ENCODE data around the gene BCL6.

Gene BCL6

GRCh38 chr3:187739094-187739560, 6.1 kb downstream of the BCL6 start:
- DNase-seq (ENCODE audit: low read depth, low spot score): no peak

GRCh38 chr3:187738331-187739093, 6.8 kb downstream of the BCL6 start:
- no peak for DNase-seq (ENCODE audit: low read depth, low spot score)

- DNase-seq (ENCODE audit: low read depth, low spot score): no peak
Measured at GRCh38 chr3:187738071-187738330, 7.3 kb downstream of the BCL6 start.

GRCh38 chr3:187737368-187738070, 7.7 kb downstream of the BCL6 start:
- no peak for DNase-seq (ENCODE audit: low read depth, low spot score)

- no peak for DNase-seq (ENCODE audit: low read depth, low spot score)
Measured at GRCh38 chr3:187737006-187737367, 8.3 kb downstream of the BCL6 start.

GRCh38 chr3:187736418-187736871, 8.8 kb downstream of the BCL6 start:
- no peak for DNase-seq (ENCODE audit: low read depth, low spot score)

GRCh38 chr3:187735837-187736236, 9.4 kb downstream of the BCL6 start:
- no peak for DNase-seq (ENCODE audit: low read depth, low spot score)

- no peak for DNase-seq (ENCODE audit: low read depth, low spot score)
Measured at GRCh38 chr3:187735383-187735782, 9.9 kb downstream of the BCL6 start.

GRCh38 chr3:187734841-187735240, 10.4 kb downstream of the BCL6 start:
- no peak for DNase-seq (ENCODE audit: low read depth, low spot score)

GRCh38 chr3:187733371-187733770, 11.9 kb downstream of the BCL6 start:
- DNase-seq (ENCODE audit: low read depth, low spot score): no peak

- no peak for DNase-seq (ENCODE audit: low read depth, low spot score)
Measured at GRCh38 chr3:187729598-187729997, 15.7 kb downstream of the BCL6 start.

- no peak for DNase-seq (ENCODE audit: low read depth, low spot score)
Measured at GRCh38 chr3:187728940-187729583, 16.2 kb downstream of the BCL6 start.

GRCh38 chr3:187728248-187728647, 17.0 kb downstream of the BCL6 start:
- DNase-seq (ENCODE audit: low read depth, low spot score): no peak

GRCh38 chr3:187726564-187726963, 18.7 kb downstream of the BCL6 start:
- DNase-seq (ENCODE audit: low read depth, low spot score): no peak

- DNase-seq (ENCODE audit: low read depth, low spot score): no peak
Measured at GRCh38 chr3:187725653-187726370, 19.5 kb downstream of the BCL6 start.

- DNase-seq (ENCODE audit: low read depth, low spot score): no peak
Measured at GRCh38 chr3:187725224-187725623, 20.0 kb downstream of the BCL6 start.

- no peak for DNase-seq (ENCODE audit: low read depth, low spot score)
Measured at GRCh38 chr3:187722206-187722612, 23.1 kb downstream of the BCL6 start.

GRCh38 chr3:187721055-187721454, 24.2 kb downstream of the BCL6 start:
- DNase-seq (ENCODE audit: low read depth, low spot score): no peak

- DNase-seq (ENCODE audit: low read depth, low spot score): no peak
Measured at GRCh38 chr3:187720337-187720670, 25.0 kb downstream of the BCL6 start.

GRCh38 chr3:187719628-187720336, 25.5 kb downstream of the BCL6 start:
- DNase-seq (ENCODE audit: low read depth, low spot score): no peak

GRCh38 chr3:187718802-187719201, 26.5 kb downstream of the BCL6 start:
- DNase-seq (ENCODE audit: low read depth, low spot score): no peak

GRCh38 chr3:187717572-187717971, 27.7 kb downstream of the BCL6 start:
- DNase-seq (ENCODE audit: low read depth, low spot score): no peak
